HG02623 (cell line): ENCODE results near the gene VMP1.
"Not testable (repeated sequence)": the region's sequence is repeated elsewhere in the genome, so short reads cannot be mapped to it uniquely, and the experiment has no call there.

Experiments
- ATAC-seq: cut with Tn5 transposase; IDR thresholded peaks from one replicate; pipeline ENCODE4 v1.9.1; 2021; ENCODE audit warnings: moderate library complexity; ENCODE audit not compliant: unreplicated experiment

VMP1 gene

GRCh38 chr17:59753522-59754467 lies 46.3 kb downstream of the VMP1 start:
- ATAC-seq, result no peak

GRCh38 chr17:59754552-59754951 lies 47.1 kb downstream of the VMP1 start:
- ATAC-seq, result no peak

DNA sequence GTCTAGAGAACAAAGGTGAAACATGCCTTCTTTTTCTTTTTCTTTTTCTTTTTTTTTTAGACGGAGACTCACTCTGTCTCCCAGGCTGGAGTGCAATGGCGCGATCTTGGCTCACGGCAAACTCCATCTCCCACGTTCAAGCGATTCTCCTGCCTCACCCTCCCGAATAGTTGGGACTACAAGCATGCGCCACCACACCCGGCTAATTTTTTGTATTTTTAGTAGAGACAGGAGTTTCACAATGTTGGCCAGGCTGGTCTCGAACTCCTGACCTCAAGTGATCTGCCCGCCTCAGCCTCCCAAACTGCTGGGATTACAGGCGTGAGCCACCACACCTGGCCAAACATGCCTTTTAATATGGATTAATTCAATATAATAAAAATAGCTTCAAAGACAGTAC lies 47.6 kb downstream of the VMP1 start:
- not testable (repeated sequence) for ATAC-seq

DNA sequence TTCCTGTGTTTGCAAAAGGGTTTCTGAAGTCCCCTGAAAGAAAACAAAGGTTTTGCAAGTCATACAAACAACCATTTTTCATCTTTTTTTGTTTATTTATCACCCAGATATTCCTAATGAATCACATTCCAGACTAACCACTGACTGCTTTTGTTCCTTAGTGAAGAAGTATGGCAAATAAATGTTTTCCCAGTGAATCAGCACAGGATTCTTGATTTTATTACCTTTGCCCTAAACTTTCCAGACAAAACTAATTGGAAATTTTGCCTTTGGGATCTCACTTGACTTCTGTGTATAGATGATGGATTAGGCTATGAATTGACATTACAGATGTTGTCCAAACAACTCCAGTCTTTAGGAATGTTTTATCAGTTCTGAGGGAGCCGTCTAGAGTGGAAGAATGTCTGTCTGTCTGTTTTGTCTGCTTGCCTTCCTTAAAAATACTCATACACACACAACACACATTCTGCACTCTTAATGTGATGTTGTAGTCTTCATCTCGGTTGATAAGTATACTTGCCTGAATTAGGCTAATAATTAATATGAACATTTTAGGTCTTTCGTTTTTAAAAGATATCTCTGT lies 48.9 kb downstream of the VMP1 start:
- ATAC-seq, result no peak

- ATAC-seq, result no peak
Observed at GRCh38 chr17:59757043-59757442, 49.6 kb downstream of the VMP1 start.

GRCh38 chr17:59757470-59757869 lies 50.0 kb downstream of the VMP1 start:
- ATAC-seq, result no peak

DNA sequence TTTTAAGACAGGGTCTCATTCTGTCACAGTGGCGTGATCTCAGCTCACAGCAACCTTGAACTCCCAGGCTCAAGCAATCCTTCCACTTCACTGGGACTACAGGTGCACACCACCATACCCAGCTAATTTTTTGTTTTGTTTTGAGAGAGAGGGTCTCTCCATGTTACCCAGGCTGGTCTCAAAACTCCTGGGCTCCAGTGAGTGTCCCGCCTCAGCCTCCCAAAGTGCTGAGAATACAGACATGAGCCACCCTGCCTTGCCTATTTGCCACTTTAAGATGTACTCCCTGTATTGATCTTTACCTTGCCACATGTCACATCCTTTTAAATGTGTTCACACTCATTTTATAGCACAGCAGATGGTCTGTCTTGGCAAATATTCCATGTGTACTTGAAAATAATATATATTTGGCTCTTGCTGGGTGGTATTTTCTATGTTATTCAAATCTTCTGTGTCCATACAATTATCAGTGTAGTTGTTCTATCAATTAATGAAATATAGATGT lies 50.5 kb downstream of the VMP1 start:
- no peak for ATAC-seq

DNA sequence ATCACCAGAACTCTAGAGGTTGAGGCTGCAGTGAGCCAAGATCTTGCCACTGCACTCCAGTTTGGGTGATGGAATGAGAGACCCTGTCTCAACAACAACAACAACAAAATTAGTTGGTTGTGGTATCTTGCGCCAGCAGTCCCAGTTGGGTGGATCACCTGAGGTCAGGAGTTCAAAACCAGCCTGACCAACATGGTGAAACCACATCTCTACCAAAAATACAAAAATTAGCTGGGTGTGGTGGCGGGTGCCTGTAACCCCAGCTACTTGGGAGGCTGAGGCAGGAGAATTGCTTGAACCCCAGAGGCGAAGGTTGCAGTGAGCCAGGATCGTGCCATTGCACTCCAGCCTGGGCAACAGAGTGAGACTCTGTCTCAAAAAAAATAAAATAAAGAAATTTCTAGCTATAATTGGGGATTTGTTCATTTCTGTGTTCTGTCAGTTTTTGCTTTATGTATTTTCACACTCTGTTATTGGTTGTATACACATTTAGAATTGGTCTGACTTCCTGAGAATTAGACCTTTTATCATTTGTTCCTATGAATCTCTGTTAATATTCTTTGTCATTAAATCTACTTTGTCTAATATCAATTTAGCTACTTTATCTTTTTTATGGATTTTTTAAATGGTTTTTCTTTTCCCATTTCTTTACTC lies 51.7 kb downstream of the VMP1 start:
- ATAC-seq, result not testable (repeated sequence)

DNA sequence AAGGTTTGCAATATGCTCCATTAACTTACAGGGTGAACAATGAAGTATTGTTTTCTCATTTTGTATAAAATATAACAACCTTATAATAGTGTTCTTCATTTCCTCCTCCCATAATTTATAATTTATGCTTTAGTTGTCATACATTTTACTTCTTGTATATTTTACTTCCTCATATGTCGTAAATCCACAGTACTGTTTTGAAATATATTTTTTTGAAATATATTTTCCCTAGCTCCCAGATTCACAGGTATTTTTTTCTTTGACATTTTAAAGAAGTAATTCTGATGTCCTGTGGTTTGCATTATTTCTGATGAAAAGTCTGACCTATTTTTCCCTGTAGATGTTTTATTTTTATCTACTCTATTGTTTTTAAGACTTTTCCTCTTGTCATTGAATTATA lies 52.7 kb downstream of the VMP1 start:
- no peak for ATAC-seq

DNA sequence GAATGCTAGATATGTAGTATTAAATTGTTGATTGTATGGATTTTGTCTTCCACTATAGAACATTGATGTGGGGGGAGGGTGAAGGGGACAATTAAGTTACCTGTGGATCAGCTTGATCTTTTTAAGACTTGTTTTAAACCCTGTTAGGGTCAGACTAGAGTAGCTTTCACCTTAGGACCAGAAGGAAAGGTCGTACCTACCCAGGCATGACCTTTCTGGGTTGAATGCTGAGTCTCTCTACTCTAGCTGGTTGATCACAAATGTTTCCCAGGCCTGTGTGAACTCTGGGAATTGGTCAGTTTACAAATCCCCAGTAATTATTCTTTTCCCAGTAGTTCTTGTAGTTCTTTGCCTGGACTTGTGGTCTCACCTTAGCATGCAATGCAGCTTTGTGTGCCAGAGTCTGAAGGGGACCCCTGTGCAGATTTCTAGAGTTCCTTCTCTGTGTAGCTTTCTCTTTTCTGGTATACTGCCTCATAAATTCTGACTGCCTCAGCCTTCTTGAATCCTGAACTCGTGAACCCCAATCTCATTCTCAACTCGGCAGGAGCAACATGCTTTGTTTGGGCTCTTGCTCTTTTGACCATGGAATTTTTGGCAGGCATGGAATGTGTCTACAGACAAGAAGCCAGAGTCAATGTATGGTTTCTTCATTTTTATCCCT lies 54.1 kb downstream of the VMP1 start:
- no peak for ATAC-seq

GRCh38 chr17:59762049-59762823 lies 54.8 kb downstream of the VMP1 start:
- no peak for ATAC-seq

GRCh38 chr17:59762824-59763374 lies 55.4 kb downstream of the VMP1 start:
- ATAC-seq, result no peak

GRCh38 chr17:59763861-59764260 lies 56.4 kb downstream of the VMP1 start:
- ATAC-seq, result no peak

DNA sequence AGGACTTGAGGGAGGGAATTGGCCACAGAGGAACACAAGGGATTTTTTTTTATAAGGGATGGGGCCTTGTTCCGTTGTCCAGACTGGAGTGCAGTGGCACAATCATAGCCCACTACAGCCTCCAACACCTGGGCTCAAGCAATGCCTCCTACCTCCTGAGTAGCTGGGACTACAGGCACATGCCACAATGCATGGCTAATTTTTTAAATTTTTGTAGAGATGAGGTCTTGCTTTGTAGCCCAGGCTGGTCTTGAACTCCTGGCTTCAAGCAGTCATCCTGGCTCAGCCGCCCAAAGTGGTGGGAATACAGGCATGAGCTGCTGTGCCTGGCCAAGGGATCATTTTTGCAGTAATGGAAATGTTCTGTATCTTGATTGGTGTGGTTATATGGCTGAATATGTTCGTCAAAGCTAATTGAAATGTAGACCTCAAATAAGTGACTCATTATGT lies 56.9 kb downstream of the VMP1 start:
- no peak for ATAC-seq

DNA sequence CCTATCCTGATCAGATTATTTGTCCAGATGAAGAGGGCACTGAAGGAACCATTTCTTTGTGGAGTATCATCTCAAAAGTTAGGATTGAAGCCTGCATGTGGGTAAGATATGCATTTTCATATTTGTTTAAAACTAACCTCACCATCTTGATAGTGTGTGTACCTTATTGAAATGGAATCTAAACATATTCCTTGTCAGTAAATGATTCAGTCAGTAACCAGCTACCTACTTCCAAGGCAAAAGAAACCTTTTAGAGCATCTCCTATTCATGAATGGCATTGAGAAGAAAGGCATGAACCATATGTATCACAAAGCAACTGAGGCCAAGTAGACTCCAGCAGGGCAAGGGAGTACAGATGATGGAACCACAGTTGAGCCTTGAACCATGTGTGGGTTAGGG lies 57.6 kb downstream of the VMP1 start:
- no peak for ATAC-seq

- ATAC-seq, result no peak
Observed at GRCh38 chr17:59766491-59766890, 59.0 kb downstream of the VMP1 start.

- ATAC-seq, result no peak
Observed at GRCh38 chr17:59767176-59767575, 59.7 kb downstream of the VMP1 start.

DNA sequence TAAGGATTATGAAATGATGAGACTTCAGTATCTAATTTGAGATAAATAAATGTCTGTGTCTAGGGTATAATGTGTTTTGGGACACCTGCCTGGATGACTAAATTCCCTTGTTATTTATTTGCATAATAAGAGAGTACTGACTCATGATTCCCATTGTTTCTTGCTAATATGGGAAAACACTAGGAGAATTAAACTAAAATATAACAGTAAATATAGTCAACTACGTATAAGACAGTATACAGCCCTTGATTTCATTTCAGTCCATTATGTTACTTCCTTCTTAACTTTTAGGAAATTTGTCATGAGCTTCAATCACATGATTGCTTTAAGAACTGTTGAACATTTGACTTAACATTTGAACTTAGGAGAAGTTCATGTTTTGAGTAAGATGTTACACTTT lies 62.4 kb downstream of the VMP1 start:
- ATAC-seq, result no peak

GRCh38 chr17:59771093-59771492 lies 63.6 kb downstream of the VMP1 start:
- no peak for ATAC-seq

GRCh38 chr17:59775786-59776350 lies 68.4 kb downstream of the VMP1 start:
- ATAC-seq, result no peak
